ENCODE data around the gene MATN4.

Gene MATN4

DNA sequence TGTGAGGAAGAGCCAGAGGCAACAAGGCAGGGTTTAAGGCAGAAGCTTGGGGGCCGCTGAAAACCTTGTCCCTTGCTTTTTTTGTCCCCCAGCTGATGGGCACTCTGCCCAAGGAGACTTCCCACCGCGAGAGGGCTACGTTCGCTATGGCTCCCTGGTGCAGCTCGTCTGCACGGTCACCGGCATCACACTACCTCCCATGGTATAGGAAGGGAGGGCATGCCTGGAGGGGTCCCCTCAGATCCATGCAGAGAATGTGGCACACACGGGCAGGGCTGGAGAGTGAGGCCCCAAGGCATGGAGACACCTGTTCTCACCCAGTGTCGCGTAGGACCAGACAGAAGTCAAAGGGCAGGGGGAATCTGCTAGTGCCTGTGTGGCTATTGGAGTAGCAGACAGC lies 5.8 kb upstream of the MATN4 start:
- no peak for DNase-seq (ENCODE audit: low read depth in 2 of 2)

DNA sequence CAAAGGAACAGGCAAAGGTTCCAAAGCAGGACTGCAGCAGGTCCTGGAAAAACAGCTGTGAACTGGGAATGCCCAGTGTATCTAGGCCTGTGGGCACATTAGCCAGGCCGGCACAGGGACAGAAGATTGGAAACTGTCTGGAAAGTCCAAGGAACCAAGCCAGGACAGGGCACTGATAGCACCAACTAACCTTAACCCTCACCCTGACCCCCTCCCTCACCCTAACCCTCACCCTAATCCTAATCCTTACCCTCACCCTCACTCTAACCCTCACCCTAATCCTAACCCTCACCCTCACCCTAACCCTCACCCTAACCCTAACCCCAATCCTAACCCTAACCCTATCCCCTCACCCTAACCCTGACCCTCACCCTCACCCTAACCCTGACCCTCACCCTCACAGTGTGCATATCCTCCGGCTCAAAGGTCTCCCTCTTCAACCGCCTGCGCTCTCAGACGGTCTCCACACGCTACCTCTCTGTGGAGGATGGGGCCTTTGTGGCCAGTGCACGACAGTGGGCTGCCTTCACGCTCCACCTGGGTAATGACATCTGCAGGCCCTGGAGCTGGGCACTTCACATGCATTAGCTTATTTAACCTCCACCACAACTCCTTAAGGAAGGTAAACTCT lies 5.1 kb upstream of the MATN4 start:
- no peak for DNase-seq (ENCODE audit: low read depth in 2 of 2)

DNA sequence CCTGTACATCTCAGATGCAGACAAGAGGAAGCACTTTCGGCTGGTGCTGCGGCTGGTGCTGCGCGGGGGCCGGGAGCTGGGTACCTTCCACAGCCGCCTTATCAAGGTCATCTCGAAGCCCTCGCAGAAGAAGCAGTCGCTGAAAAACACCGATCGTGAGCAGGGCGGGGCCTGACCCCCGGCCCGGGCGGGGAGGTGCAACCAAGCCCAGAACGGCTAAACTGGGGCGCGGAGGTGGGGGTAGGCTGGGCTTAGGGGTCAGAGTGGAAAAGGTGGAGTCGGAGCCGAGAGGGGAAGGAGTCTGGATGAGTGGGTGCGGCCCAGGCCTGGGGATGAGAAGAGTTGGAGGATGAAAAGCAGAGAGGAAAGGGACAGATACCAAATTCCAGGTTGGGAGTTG lies 4.1 kb upstream of the MATN4 start:
- DNase-seq (ENCODE audit: low read depth in 2 of 2), result no peak

DNA sequence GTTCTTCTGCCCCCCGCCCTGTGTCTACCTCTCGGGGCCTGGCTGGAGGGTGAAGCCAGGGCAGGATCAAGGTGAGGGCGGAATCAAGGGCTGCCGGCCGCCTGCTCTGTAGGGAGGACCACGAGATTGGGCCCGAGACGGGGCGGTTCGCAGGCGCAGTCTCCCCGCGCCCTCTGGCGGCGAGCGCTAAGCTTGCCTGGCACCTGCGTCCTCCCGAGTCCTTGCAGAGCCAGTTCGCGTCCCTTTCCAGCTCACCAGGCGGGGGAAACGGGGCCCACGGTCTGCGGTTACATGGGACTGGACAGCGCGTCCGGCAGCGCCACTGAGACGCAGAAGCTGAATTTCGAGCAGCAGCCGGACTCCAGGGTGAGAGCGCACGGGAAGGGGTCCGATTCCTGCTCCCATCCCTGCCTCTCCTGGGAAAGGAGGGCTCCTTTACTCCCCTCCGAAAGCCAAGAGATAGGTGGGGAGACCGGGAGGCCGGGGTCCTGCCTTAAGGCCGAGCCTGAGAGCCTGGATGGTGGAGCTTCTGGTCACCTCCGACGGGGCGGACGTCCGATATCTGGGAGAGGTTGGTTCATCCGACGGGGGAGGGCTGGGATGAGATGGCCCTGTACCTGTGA lies 3.6 kb upstream of the MATN4 start:
- peak in 1 of 2 donors; percentile 36 for DNase-seq (ENCODE audit: low read depth in 2 of 2)

DNA sequence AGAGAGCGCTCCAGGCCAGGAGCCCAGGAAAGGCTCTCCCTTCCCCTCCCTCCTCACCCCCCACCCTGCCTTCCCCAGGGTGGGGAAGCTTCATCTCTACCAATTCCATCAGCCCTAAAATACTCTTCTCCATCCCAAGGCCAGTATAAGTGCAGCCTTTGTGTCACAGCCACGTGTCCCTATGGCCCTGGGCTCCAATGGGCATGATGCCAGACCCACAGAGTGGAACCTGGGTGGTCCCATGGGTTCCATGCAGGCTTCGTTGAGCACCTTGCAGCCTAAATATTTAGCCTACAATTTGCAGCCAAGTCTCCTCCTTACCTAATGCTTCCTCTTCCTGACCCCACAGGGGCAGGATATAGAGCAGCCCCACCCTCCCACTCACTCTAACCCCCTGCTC lies 976 bp upstream of the MATN4 start:
- DNase-seq (ENCODE audit: low read depth in 2 of 2), result no peak

DNA sequence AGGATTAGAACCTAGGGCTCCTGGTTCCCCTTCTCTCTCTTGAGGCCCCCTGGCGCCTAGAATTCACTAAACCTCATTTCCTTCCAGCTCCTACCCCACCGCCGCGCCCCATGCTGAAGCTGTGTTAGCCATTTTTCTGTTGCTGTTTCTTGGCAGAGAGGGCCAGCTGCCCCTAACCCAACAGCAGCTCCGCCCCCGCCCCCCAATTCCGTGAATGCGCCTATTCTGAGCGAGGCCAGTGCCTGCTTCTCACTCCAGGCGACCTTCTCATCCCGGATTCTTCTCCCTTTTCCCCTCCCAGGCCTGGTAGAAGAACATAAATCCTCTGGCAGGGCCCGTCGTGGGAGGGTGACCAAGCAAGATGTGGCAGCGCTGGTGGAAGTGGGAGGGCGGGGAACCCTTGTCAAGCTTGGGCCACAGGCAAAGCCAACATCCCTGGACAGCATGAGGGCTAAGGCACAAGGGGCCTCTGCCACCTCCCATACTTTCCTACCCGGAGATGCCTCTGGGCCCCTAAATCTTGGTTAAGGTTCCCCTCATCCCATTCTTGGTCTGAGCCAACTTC lies 941 bp downstream of the MATN4 start:
- no peak for DNase-seq (ENCODE audit: low read depth in 2 of 2)

DNA sequence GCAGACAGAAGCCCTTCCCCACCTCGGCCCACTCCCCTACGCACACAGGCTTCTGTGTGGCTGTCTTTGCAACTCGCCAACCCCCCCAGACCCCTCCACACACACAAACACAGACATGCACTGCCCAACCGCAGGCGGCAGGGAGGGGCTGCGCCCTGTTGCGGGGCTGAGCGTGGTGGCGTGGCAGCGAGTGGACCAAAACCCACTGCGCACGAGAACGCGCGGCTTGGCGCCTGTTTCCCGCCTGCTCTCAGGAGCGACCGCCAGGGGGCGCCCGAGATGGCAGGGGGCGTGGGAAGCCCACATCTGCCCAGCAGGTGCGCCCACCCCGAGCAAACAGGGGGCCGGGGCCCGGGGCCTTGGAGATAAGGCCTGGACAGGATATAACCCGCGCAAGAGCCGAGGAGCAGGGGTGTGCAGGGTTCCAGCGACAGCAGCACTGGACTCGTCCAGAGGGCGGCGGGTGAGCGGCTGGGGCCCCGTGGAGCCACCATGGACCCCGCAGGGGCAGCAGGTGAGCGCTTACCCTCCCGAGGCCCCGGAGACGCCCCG lies 1.6 kb downstream of the MATN4 start, which contains the start of gene RBPJL:
TSS of gene RBPJL (plus strand) at position 410 of the 552 bp plus-strand sequence. CDS start at position 493, 83 bp downstream.
- DNase-seq (ENCODE audit: low read depth in 2 of 2), result peak in 1 of 2 donors; percentile 20

DNA sequence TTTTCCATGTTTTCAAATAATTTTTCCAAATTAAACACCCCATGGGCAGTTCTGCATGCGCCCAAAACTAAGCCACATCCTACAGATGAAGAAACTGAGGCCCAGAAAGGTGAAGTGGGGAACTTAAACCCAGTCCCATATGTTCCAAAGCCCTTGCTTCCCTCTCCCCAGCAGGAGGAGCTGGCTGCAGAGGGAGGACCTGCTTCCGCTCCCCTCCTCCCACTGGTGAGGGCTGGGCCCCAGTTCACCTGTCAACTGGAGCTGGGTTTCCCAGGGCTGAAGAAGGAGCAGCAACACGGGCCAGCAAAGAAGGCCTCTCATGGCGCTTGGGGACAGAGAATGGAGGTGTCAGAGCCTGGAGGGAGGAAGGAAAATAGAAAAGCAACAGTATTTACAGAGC lies 2.8 kb downstream of the MATN4 start:
- no peak for DNase-seq (ENCODE audit: low read depth in 2 of 2)

DNA sequence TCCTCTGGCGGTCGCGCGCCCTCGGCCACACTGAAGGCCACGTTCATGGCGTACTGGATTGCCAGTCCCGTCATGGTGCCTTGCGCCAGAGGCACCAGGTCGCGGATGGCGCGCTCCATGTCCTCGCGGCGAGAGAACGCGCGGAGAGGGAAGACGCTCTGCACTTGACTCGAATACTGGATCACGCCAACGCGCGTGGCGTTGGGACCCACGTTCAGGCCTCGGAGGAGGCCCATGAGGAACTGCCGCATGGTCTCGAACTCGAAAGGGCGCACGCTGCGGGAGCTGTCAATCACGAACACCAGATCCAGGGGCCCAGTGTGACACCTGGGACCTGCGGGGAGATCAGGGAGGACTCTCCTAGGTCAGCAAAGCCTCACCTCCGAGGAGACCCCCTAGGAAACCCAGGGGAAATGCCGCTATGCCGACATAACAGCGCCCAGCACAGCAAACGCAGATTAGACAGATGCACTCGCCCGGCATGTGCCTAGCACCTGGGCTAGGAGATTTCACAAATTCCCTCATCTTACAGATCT lies 3.6 kb downstream of the MATN4 start:
- no peak for DNase-seq (ENCODE audit: low read depth in 2 of 2)

DNA sequence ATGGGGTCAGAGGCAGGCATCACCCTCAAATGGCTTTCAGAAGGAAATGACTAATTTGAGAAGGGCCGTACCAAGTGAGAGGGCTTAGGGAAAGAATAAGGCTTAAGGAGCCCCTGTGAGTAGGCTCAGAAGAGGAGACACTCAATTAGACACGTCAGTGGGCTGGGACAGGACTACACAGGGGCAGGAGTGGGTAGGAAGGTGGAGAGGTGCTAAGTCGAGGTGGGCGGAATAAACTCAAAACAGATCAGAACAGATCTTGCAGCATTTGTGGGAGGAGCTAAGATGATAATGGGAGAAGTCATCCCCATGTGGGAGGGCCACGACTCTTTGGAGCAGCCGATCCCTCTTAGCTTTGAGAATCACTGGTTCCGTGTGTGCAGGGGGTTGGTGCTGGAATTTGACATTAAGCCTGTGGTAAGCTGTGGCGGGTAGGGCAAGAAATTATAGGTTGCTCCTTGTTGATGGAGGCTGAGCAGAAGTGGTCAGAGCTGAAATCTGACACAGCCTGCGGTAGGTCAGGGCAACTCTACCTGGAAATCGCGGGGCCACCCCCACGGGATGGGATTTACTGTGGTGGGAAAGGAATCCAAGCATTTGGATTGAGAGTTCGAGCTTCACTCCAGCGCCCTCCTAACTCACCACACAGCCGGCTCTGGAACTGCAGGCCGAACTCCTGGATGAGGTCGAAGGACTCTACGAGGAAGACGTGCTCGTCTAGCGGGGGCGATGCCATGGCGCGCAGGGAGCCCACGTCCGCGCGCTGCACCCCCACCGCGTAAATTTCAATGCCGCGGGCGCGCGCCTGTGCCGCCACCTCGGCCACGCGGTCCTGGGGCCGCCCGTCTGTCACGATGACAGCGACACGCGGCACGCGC lies 4.3 kb downstream of the MATN4 start:
- no peak for DNase-seq (ENCODE audit: low read depth in 2 of 2)

DNA sequence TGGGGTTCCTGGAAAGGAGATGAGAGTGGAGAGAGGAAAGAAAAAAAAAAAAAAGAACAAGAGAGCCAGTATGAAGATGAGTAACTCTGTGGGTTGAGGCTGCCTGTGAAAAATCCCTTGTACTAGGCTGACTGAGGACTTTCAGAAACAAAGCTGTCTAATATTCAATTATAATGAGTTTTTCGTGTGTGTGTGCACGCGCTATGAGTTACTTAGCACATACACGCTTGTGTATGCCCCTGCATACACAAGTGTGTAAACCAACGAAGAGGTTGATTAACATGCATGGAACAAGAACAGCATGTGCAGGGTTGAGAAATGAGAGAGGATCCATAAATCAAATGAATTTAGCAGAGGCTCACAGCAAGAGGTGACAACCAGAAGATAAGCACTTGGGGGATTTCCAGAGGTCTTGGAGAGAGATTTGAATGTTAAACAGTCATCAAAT lies 6.3 kb downstream of the MATN4 start:
- DNase-seq (ENCODE audit: low read depth in 2 of 2), result no peak

DNA sequence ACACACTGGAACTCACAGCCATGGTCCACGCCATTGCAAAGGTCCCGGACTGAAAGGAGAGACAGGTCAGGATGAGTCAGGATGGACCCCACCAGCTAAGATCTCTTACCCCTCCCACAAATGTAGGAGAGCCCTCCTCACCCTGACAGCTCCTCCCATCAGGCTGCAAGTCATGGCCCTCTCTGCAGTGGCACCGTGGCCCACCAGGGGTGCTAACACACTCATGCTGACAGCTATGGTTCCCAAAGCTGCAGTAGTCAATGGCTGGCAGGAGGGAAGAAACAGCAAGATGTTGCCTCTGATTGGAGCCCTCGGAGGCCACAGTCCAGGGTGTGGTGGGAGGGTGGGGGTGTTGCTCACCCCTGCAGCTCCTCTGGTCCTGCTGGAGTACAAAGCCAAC lies 7.1 kb downstream of the MATN4 start:
- DNase-seq (ENCODE audit: low read depth in 2 of 2), result no peak

DNA sequence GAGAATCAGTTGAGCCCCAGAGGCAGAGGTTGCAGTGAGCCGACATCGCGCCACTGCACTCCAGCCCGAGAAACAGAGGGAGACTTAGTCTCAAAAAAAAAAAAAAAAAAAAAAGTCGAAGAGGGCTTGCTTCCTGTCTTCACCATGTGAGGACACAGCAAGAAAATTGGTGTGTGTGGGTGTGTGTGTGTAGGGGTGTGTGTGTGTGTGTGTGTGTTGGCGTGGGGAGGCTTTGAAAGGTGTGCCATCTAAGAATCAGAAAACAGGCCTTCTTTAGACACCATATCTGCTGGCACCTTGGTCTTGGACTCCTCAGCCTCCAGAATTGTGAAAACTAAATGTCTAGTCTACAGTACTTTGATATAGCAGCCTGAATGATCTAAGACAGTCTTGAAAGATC lies 8.3 kb downstream of the MATN4 start:
- no peak for DNase-seq (ENCODE audit: low read depth in 2 of 2)

DNA sequence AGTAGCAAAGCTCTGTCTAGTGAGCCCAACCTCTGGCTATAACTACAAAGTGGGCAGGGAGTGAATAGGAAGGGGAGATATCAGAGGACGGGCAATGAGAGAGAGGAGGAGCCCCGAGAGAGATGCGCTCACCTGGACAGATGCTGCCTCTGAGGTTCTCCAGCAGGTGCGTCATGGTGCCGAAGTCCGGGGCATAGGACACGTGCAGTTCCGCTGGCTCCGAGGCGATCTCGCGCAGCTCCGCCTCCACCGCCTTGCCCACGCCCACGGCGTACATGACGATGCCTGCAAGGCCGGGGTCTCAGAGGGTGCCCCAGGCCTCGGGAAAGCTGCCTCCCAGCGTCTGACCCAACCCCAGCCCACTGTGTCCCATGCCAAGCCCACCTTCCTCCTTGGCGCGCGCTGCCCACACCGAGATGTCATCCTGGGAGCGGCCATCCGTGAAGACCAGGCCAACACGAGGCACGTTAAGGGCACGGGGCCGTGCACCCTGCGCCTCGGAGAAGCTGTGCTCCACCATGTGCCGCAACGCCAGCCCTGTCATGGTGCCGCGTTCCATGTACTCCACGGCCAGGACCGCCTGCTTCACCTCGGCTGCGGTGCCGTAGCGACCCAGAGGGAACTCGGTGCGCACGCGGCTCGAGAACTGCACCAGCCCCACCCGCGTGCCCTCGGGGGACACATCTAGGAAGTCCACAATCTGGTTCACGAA lies 10.2 kb downstream of the MATN4 start:
- no peak for DNase-seq (ENCODE audit: low read depth in 2 of 2)

DNA sequence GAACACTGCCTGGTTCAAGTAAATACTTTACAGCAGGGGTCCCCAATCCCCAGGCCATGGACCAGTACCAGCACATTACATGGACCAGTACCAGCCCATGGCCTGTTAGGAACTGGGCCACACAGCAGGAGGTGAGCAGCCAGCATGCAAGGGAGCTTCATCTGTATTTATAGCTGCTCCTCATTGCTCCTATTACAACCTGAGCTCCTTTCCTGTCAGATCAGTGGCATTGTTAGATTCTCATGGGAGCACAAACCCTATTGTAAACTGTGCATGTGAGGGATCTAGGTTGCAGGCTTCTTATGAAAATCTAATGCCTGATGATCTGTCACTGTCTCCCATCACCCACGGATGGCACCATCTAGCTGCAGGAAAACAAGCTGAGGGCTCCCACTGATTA lies 13.4 kb downstream of the MATN4 start:
- DNase-seq (ENCODE audit: low read depth in 2 of 2), result no peak

DNA sequence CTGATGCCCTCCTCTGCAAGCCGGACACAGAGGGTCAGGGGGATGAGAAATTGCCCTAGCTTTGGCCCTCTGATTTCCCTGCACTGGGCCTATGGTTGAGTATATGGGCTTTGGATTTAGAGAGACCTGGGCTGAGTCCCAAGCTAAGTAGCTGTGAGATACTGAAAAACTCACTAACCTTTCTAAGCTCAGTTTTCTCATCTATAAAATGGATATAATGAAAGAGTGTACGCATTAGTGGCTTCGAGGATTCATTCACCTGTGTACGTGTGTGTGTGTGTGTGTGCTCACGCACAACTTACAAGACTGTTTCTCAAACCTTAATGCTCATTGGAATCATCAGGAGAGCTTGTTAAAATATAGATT lies 14.1 kb downstream of the MATN4 start:
- DNase-seq (ENCODE audit: low read depth in 2 of 2), result no peak

DNA sequence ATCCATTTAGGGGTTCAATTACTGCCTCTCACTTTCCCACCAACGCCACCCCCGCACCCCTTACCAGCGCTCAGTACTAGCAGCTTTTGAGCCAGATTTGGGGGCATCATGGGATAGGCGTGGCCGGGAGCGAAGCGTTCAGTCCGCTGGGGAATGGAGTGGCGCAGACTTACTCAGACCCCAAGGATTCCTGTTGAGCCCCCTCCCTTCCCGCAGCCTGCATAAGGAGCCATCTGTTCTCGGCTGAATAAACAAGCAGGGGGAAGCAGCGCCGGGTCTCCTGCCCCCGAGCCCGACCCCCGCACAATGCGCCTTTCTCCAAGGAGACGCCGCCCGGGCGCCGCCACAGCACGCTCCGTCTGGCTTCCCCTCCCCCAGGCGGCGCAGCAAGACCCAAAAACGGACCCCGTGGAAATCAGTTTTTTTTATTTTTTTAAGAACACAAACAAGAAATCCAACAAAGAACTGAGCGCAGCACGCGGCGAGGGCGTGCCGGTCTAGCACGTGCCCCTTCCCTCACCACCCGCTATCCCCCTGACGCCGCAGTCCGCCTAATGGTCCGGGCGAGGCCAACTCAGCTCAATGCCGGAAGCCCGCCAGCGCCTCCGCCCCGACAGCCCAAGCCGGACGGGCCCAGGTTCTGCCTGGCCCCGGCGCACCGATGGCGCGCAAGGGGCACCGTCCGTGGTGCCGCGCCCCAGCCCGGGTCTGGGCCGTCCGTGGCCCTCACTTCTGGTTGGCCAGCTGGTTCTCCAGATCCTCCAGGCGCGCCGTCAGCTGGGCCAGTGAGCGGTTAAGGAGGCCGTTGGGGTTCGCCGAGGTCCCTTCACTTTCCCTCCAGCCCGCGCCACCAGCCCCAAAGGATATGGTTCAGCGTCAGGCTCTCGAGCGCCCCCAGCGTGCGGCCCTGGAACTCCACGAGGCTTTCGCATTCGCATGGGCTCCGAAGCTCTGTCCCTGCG lies 14.8 kb downstream of the MATN4 start:
- peak; percentile 63 to 65 for DNase-seq (ENCODE audit: low read depth in 2 of 2)

DNA sequence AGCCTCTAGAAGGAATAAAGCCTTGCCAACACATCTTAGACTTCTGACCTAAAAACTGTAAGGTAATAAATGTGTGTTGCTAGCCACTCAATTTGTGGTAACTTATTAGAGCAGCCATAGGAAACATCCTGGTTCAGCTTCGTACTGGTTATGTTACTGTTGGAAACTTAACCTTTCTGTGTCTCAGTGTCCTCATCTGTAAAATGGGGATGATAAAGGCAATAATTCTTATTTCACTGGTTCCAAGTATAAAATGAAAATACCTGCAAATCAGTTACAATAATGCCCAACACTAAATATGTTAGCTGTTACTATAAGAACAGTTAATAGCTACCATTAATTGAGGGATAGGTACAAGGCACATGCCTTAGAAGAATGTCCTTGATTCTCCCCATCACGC lies 15.8 kb downstream of the MATN4 start:
- no peak for DNase-seq (ENCODE audit: low read depth in 2 of 2)

DNA sequence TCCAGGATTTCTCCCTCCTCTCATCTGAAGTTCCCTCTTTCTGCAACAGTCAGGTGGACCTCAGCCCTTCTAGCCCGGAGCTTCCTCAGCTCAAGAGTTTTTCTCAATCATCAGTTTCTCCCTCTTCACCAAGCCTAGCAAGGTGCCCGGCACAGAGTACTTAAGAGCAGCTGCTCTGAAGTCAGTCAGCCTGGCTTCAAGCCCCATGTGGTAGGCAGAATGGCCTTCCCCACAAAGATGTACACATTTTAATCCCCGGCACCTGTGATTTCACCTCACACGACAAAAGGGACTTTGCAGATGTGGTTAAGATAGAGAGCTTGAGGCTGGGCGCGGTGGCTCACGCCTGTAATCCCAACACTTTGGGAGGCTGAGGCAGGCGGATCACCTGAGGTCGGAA lies 16.6 kb downstream of the MATN4 start:
- DNase-seq (ENCODE audit: low read depth in 2 of 2), result no peak

All from stimulated activated CD8-positive, alpha-beta memory T cell treated with anti-CD3 and anti-CD28 coated beads, Interleukin-2, amount 100 ng/mL, for 1 hour (primary cell).